Measurements from ENCODE around the gene THSD8.
"Not testable (repeated sequence)": the region's sequence is repeated elsewhere in the genome, so short reads cannot be mapped to it uniquely, and the experiment has no call there.

The THSD8 gene

GRCh38 chr19:12843999-12844732 lies 42.3 kb downstream of the THSD8 start:
- Histone ChIP-seq H3K9me3 (ENCODE audit: control insufficient read depth, insufficient read depth, low read depth, low read length) (no peaks in the 10 kb centered on the region), H3K9ac (ENCODE audit: low read length) (no peak overlapping the region), H3K27ac (ENCODE audit: low read depth, low read length) (no peak overlapping the region), H3K27me3 (ENCODE audit: control insufficient read depth, insufficient read depth, low read length) (peaks cover 21% of the 10 kb centered on the region), H3K4me3 (ENCODE audit: low read depth, low read length) (no peak overlapping the region), H3K36me3 (ENCODE audit: control insufficient read depth, insufficient read depth, low read length) (no peaks in the 10 kb centered on the region; the same call in 1 of the 2 replicates), H3K4me1 (ENCODE audit: control insufficient read depth, insufficient read depth, low read length) (peaks cover 17% of the 10 kb centered on the region)

GRCh38 chr19:12846613-12847012 lies 44.7 kb downstream of the THSD8 start:
- not testable (repeated sequence) for H3K27ac ChIP-seq (ENCODE audit: low read depth, low read length); H3K9ac ChIP-seq (ENCODE audit: low read length); H3K4me1 ChIP-seq (ENCODE audit: control insufficient read depth, insufficient read depth, low read length); H3K36me3 ChIP-seq (ENCODE audit: control insufficient read depth, insufficient read depth, low read length); H3K9me3 ChIP-seq (ENCODE audit: control insufficient read depth, insufficient read depth, low read depth, low read length); H3K4me3 ChIP-seq (ENCODE audit: low read depth, low read length)
- H3K27me3 ChIP-seq (ENCODE audit: control insufficient read depth, insufficient read depth, low read length): peaks cover 12% of the 10 kb centered on the region

GRCh38 chr19:12847159-12848139 lies 45.6 kb downstream of the THSD8 start:
- Histone ChIP-seq H3K9ac (ENCODE audit: low read length) (peak overlapping the region; percentile 27), H3K27ac (ENCODE audit: low read depth, low read length) (no peak overlapping the region), H3K36me3 (ENCODE audit: control insufficient read depth, insufficient read depth, low read length) (no peaks in the 10 kb centered on the region; the same call in 1 of the 2 replicates), H3K9me3 (ENCODE audit: control insufficient read depth, insufficient read depth, low read depth, low read length) (no peaks in the 10 kb centered on the region), H3K27me3 (ENCODE audit: control insufficient read depth, insufficient read depth, low read length) (peaks cover 12% of the 10 kb centered on the region), H3K4me3 (ENCODE audit: low read depth, low read length) (peak overlapping the region; percentile 39), H3K4me1 (ENCODE audit: control insufficient read depth, insufficient read depth, low read length) (peaks cover 3% of the 10 kb centered on the region; the same call in 1 of the 2 replicates)

Measured in HUES6 (cell line).